ENCODE results near the gene HSPA6.
"Not testable (repeated sequence)": the region's sequence is repeated elsewhere in the genome, so short reads cannot be mapped to it uniquely, and the experiment has no call there.

HSPA6 gene

DNA sequence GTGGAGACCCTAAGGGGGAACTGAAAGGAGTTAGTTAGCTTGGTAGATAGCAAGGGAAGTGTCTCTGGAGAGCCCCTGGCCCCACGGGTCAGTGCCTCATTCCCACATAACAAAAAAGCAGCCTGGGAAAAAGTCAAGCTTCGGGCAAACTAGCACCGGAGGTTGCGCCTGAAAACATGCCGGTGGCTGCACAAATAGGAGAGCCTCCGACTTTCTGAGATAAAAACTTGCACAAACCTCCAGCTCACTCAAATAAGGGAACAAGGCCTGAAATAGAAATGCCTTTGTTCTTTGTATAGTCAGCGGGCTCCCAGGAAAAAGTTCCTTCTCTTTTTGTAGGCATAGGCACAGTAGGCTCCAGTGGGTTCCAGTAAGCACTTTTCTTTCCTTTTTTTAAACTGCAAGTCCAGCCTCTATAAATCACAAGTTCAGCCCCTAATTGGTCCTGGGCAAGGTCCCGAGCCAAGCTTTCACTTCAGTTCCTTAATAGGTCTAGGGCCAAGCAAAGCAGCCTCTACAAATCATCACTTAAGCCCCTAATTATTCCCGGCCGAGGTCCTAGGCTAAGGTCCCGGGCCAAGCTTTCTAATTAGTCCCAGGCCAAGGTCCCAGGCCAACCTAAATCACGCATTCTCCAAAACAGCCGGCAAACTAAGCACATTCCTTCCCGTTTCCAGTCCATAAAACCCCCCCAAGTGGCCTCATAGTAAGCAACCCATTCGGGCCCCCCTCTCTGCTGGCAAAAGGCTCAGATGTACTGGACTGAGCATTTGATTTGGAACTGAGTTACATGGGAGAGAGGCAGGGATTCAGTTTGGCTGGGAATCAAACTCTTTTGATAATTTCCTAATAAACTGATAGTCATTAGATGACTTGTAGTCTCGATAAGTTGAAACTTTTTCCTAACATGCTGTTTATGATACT lies 8.6 kb downstream of the HSPA6 start:
- not testable (repeated sequence) for DNase-seq (ENCODE audit: low read depth in 2 of 2)

DNA sequence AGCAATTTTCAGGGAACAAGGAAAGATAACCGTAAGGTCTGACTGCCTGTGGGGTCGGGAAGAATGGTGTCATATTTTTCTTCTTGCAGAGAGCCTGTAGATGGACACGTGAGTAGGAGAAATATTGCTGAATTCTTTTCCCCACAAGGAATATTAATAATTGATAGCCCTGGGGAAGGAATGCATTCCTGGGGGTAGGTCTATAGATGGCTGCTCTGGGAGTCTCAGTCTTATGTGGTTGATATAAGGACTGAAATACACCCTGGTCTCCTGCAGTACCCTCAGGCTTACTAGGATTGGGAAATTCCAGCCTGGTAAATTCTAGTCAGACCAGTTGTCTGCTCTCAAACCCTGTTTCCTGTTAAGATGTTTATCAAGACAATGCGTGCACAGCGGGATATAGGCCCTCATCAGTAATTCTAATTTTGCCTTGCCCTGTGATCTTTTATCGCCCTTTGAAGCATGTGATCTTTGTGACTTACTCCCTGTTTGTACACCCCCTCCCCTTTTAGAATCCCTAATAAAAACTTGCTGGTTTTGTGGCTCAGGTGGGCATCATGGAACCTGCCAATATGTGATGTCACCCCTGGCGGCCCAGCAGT lies 12.8 kb downstream of the HSPA6 start:
- DNase-seq (ENCODE audit: low read depth in 2 of 2), result not testable (repeated sequence)

- DNase-seq (ENCODE audit: low read depth in 2 of 2), result not testable (repeated sequence)
Observed at GRCh38 chr1:161538925-161539479, 14.7 kb downstream of the HSPA6 start.

- DNase-seq (ENCODE audit: low read depth in 2 of 2), result peak; percentile 76 to 95
Observed at GRCh38 chr1:161539731-161540569, 15.6 kb downstream of the HSPA6 start.

- not testable (repeated sequence) for DNase-seq (ENCODE audit: low read depth in 2 of 2)
Observed at GRCh38 chr1:161540570-161540960, 16.2 kb downstream of the HSPA6 start.

- peak; percentile 28 to 58 for DNase-seq (ENCODE audit: low read depth in 2 of 2)
Observed at GRCh38 chr1:161542091-161542559, 17.8 kb downstream of the HSPA6 start.

GRCh38 chr1:161543125-161543524 lies 18.8 kb downstream of the HSPA6 start:
- not testable (repeated sequence) for DNase-seq (ENCODE audit: low read depth in 2 of 2)

- not testable (repeated sequence) for DNase-seq (ENCODE audit: low read depth in 2 of 2)
Observed at GRCh38 chr1:161545005-161545731, 20.8 kb downstream of the HSPA6 start.

DNA sequence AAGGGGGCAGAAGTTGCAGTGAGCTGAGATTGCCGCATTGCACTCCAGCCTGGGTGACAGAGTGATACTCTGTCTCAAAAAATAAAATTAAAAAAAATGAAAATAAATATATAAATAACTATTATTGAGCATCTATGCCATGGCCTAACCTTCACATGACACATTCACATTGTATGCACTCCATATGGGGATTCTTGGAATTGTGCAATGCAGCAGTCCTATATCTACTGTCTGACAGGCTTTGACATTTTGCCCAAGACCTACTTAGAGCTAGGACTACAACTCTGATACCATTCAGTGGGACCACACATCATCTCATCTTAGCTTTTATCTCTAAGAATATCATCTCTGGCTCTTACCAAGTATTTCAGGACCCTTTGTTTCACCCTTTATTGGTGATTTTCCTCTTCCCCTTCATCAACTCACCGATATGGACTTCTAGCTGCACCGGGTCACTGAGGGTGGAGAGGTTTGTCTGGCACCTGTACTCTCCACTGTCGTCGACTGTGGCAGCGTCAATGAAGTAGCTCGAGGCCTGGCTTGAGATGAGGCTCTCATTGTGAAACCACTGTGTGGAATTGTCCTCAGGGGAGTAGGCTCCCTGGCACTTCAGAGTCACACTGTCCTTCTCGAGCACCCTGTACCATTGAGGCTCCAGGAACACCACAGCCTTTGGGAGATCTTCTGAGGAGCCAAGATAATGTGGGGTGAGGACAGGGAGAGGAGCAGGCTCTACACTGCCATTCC lies 23.8 kb downstream of the HSPA6 start:
- DNase-seq (ENCODE audit: low read depth in 2 of 2), result not testable (repeated sequence)

GRCh38 chr1:161548749-161549406 lies 24.5 kb downstream of the HSPA6 start:
- not testable (repeated sequence) for DNase-seq (ENCODE audit: low read depth in 2 of 2)

DNA sequence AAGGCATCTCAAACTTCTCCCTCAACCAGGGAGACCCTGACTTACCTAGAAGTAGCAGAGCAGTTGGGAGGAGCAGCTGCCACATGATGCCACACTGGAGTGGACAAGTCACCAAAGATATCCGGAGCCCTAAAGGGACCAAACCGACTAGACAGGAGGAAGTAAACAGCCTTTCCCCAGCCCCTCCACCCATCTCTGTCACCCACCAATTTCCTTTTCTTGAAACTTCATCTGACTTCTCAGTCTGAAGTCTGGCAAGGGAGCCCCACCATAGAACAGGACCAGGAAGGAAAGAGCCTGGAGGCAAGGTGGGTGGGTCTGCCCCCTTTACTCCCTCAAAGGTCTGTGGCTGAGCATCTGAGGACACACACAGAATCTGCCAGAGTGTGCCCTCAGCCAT lies 25.3 kb downstream of the HSPA6 start, which contains the start of gene FCGR3A:
Gene FCGR3A, minus strand, starts transcription at position 167 of the 400 bp plus-strand sequence. Its CDS starts 82 bp downstream, at position 85.
- no peak for DNase-seq (ENCODE audit: low read depth in 2 of 2)

- not testable (repeated sequence) for DNase-seq (ENCODE audit: low read depth in 2 of 2)
Observed at GRCh38 chr1:161550942-161551341, 26.6 kb downstream of the HSPA6 start.

DNA sequence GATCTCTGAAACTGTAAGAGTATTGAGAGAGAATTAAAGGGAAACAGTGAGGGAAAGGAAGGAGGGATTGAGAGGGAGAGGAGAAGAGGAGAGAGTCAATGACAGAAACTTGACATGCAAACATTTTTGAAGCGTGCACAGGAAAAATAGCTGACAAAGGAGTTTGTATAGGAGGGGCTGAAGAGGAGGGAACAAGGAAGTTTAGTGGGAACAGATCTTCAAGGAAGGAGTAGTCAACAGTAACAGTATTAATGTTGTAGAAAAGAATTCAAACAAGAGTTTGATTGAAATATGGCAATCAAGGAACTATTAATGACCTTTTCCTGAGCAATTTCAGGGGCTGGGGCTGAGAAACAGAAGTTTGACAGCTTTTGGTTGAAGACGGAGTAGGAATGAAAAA lies 29.3 kb downstream of the HSPA6 start:
- not testable (repeated sequence) for DNase-seq (ENCODE audit: low read depth in 2 of 2)

- not testable (repeated sequence) for DNase-seq (ENCODE audit: low read depth in 2 of 2)
Observed at GRCh38 chr1:161554340-161554739, 30.0 kb downstream of the HSPA6 start.

- not testable (repeated sequence) for DNase-seq (ENCODE audit: low read depth in 2 of 2)
Observed at GRCh38 chr1:161554815-161555417, 30.6 kb downstream of the HSPA6 start.

GRCh38 chr1:161556143-161556542 lies 31.8 kb downstream of the HSPA6 start:
- not testable (repeated sequence) for DNase-seq (ENCODE audit: low read depth in 2 of 2)

GRCh38 chr1:161556990-161557389 lies 32.6 kb downstream of the HSPA6 start:
- DNase-seq (ENCODE audit: low read depth in 2 of 2), result not testable (repeated sequence)

- not testable (repeated sequence) for DNase-seq (ENCODE audit: low read depth in 2 of 2)
Observed at GRCh38 chr1:161557506-161558450, 33.4 kb downstream of the HSPA6 start.

Data from stimulated activated CD8-positive, alpha-beta memory T cell treated with anti-CD3 and anti-CD28 coated beads, Interleukin-7, amount 100 ng/mL, for 4 hours (primary cell).